ENCODE measurements around the gene METTL13.

The METTL13 gene

GRCh38 chr1:171803461-171804022 lies 22.1 kb downstream of the METTL13 start:
- no peak for DNase-seq (ENCODE audit: low spot score)

DNA sequence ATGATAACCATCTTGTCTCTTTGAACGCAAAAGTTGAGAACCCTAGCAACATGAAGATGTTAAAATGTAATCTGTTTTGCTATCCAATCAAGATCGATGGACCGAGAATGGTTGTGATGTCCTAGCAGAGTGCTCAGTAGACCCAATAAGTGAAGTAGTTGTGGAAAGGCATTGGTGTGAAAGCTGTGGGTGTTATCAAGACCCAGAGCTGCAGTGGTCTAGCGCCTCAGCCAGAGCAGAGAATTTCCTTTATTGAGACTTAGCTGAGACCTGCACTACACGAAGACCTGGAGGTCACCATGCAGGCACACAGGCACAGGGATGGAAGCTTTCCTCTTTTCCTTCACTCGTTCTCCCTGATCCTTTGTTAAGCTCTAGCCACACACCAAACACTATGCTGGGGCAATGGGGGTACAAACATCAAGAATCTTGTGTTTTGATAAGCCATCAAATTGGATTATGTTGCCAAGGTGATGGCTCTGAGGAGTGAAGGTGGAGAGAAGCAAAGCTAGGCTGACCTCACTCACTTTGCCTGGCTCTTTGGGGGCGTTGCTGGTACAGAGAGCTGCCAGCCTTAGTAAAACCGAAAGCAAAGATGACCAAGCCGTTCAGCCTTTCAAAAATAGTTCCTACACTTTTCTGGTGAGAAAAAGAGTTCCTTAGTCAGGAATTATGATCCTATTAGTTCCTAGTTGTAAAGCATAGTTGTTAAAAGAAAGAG lies 24.1 kb downstream of the METTL13 start:
- peak; percentile 24 for DNase-seq (ENCODE audit: low spot score)

DNA sequence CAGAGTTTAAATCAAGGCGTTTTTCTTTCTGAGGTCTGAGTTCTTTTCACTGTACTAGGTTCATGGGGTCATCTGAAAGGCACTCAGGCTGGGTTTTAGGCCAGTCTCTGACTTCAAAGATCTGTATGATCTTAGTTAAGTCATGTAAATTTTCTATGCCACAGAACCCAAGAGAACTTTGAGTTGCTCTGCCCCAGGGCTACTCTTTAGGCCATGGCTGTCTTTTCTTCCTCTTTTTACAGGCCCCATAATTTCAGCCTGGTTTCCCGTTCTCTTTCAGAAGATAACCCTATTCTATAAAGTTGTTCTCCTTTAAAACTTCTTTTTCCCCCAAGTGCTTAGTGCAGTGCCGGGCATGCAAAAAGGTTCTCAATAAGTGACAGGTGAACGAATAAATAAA lies 26.1 kb downstream of the METTL13 start:
- DNase-seq (ENCODE audit: low spot score): no peak

- DNase-seq (ENCODE audit: low spot score): no peak
These were observed 28.4 kb downstream of the METTL13 start for GRCh38 chr1:171809834-171810233.

DNA sequence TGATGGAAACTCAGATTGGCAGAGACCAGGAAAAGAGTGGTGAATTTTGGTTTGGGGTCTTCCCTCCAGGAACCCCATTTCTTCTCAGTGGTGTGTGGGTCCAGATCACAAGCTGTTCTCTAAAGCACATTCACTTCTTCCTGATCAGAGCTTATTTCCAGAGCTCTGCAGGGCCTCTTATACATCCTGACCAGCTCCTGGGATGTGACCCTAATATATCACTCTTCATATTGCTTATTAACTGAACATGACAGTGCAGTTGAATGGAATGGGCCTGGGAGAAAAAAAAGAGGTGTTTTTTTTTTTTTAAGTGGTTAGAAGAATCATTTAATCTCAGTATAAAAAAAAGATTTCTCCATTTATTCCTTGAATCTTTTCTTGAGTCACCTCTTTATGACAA lies 30.2 kb downstream of the METTL13 start:
- DNase-seq (ENCODE audit: low spot score): no peak

GRCh38 chr1:171814692-171815091 lies 33.2 kb downstream of the METTL13 start:
- DNase-seq (ENCODE audit: low spot score): no peak

- DNase-seq (ENCODE audit: low spot score): no peak
These were observed 34.9 kb downstream of the METTL13 start for GRCh38 chr1:171816300-171816901.

GRCh38 chr1:171817511-171818265 lies 36.2 kb downstream of the METTL13 start:
- peak; percentile 66 for DNase-seq (ENCODE audit: low spot score)

- DNase-seq (ENCODE audit: low spot score): peak; percentile 69
These were observed 38.5 kb downstream of the METTL13 start for GRCh38 chr1:171819946-171820345.

- no peak for DNase-seq (ENCODE audit: low spot score)
These were observed 45.5 kb downstream of the METTL13 start for GRCh38 chr1:171826973-171827372.

DNA sequence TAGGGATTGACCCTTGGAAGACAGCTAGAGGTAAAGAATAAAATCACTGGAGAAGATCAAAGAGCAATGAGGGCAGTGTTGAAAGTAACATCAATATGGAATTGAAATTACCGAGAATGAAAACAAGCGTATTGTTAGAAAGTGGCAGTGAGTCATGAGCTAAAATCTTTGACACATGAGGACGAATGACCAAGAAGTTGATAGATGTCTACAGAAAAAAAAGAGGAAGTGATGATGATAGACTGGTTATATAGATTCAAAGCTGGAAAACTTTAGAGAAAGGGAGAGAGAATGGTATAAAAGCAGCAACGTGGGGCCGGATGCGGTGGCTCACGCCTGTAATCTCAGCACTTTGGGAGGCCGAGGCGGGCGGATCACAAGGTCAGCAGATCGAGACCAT lies 47.3 kb downstream of the METTL13 start:
- DNase-seq (ENCODE audit: low spot score): no peak

GRCh38 chr1:171833091-171833825 lies 51.8 kb downstream of the METTL13 start:
- DNase-seq (ENCODE audit: low spot score): no peak

DNA sequence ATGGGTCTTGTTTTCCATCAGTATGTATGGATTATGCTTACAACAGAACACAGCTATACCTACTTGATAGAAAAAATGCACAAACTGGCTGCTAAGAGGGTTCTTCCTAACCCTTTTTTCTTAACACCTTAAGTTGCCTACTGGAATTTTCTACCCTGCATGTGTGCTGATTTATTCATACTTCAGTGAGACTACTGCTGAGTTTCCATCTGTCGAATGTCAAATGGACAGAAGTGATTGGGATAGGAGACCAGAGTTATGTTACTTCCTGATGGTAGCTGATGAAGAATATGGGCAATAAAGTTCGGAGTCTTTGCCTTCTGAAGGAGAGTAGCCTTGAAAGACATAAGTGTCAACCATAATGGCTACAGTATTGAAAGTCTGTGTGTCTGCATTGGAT lies 53.4 kb downstream of the METTL13 start:
- no peak for DNase-seq (ENCODE audit: low spot score)

GRCh38 chr1:171835891-171836290 lies 54.4 kb downstream of the METTL13 start:
- DNase-seq (ENCODE audit: low spot score): no peak

- peak; percentile 92 for DNase-seq (ENCODE audit: low spot score)
These were observed 59.8 kb downstream of the METTL13 start, which contains the start of gene DNM3 for GRCh38 chr1:171841050-171841910. DNM3 (plus strand) TSS chr1:171841498; CDS start chr1:171841657, 159 bp downstream.

DNA sequence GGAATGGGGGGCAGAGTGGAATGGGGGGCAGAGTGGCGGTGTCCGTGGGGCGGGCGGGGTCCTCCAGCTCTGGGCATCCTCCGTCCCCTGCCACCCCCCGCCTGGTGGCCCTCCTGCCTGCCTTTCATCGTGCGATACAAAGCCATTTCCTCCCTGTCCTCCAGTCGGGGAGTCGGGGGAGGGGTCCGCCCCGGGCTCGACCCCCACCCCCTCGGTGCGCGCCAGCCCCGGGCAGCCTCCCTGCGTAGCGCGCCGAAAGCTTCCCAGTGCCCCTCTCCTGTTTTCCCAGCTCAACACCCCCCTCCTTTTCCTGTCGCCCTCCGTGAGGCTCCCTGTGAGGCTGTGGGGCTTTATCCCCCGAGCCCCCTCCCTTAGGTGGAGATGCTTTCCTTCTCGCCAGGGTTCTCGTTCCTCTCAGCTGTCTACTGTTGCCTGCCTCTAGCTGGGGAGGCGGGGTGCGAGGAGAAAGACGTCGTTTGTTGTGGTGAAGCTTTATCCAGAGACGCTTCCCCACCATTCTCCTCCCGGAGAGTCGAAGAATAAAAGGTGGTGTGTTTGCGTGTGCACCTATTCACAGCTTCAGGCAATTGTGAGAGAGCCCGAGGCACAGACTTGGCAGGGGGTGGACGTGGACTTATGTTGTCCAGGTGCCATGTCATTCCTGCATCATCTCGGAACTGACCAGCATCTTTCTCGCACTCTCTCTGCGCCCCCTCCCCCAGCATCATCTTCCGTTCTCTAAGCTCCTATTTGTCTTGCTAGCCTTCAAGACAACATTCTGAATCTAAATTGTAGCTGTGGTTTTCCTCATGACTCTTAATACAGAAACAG lies 60.7 kb downstream of the METTL13 start:
- peak; percentile 77 for DNase-seq (ENCODE audit: low spot score)

DNA sequence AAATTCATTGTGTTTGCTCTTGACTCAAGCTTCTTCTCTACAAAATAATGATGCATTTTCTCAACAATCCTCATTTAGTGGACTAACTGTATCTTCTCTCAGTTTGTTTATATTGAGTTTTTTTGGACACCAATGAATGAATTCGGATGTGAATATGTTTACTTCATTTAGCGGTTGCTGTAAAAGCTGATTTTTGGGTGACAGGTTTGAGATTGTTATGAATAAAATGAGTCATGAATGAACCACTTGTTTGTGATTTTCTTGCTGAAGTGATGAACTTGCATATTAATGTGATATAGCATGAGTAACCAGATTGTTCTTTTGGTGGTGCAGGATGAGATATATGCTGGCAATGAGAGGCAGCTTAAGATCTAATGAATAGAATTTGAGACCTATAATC lies 62.9 kb downstream of the METTL13 start:
- DNase-seq (ENCODE audit: low spot score): peak; percentile 49

GRCh38 chr1:171845998-171846397 lies 64.5 kb downstream of the METTL13 start:
- DNase-seq (ENCODE audit: low spot score): no peak
